Erythroblast (primary cell): ENCODE results near the gene FLT1.

ENCODE experiments used
- DNase-seq, 2 experiments: peaks; one replicate each; lab custom pipeline; 2025; lab: John Stamatoyannopoulos, UW
- GATA1 ChIP-seq: IDR thresholded peaks from 2 replicates; pipeline ENCODE4 v1.6.1; 2011; ENCODE audit warnings: low read depth, mild to moderate bottlenecking, control low read depth, low read length, moderate library complexity
- POLR2A ChIP-seq: IDR thresholded peaks from 2 replicates; pipeline ENCODE4 v1.6.1; 2011; ENCODE audit warnings: mild to moderate bottlenecking, low read length

The FLT1 gene

GRCh38 chr13:28532388-28533124 is 37.6 kb upstream of the FLT1 start:
- TF ChIP-seq POLR2A (no peak), GATA1 (no peak)
- DNase-seq: peak; percentile 57 to 87

DNA sequence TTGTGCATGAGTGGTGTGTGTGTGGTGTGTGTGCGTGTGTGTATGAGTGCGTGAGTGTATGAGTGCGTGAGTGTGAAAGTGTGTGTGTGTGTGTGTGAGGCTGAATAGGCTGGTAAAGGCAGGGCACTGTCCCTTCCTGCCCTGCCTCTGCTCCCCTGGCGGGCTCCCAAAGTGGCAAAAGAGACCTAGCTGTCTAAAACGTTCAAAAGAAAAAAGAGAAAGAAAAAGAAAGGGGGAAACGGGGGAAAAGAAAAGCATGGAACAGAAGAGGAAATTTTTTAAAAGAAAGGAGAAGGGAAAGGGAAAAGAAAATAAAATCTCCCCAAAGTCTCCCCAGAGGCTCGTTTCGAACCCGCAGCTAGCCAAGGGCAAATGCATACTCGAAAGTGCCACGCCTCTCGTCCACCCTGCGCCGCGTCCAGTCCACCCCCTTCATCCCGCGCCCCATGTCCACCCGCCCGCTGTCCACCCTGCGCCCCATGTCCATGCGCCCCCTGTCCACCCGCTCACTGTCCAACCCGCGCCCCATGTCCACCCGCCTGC is 37.0 kb upstream of the FLT1 start:
- DNase-seq: peak; percentile 7 to 22
- TF ChIP-seq POLR2A (no peak), GATA1 (no peak)

DNA sequence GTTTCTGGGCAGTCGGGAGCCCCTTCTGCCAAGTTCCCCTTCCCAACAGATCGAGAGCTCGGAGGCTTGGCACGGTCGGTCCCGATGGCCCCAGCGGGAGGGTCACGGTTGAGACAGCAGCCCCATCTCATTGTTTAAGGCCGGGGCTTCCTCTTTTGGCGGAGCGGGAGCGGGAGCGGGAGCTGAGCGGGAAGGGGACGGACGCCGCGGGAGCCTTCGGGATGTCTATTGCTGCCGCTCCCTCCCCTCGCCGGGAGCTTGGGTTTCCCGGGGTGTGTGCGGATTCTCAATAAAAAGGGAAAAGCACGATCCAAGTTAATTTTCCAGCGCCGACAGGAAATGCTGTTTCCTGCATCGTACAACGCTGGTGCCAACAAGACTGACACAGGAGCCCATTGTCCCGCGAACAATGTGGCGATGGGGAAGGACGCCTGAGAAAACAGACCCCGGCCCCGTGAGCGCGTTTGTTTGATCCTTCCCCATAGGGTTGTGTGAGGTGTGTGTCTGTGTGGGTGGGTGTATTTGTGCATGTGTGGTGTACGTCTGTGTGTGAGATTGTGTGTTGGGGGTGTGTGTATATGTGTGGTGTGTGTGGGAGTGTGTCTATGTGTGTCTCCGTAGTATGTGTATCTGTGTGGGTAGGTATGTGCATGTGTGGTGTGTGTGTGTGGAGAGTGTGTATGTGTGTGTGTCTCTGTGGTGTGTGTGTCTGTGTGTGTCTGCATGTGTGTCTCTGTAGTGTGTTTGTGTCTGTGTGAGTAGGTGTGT is 36.3 kb upstream of the FLT1 start:
- DNase-seq: no peak

DNA sequence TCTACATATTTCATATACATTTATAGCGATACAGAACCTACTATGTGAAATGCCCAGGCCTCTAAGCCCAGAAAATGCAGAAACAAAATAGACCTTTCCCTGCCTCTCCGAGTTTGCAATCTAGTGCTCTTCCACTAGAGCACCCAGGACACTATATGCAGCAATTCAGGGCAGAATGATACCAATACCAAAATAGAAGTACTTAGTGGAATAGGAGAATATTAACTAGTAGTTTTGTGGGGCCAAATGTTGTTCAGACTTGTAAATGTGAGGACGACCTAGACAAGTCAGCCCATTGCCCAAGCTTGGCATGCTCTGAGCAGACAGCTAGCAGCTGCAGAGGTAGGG is 35.8 kb upstream of the FLT1 start:
- no peak for DNase-seq

More for the DNA sequence above, 36.3 kb upstream of the FLT1 start:
- TF ChIP-seq POLR2A (no peak), GATA1 (no peak)

GRCh38 chr13:28529836-28530235 is 34.9 kb upstream of the FLT1 start:
- DNase-seq: no peak
- no peak for TF ChIP-seq GATA1
- TF ChIP-seq POLR2A: no peak

More for the DNA sequence above, 35.8 kb upstream of the FLT1 start:
- TF ChIP-seq POLR2A (no peak), GATA1 (no peak)

DNA sequence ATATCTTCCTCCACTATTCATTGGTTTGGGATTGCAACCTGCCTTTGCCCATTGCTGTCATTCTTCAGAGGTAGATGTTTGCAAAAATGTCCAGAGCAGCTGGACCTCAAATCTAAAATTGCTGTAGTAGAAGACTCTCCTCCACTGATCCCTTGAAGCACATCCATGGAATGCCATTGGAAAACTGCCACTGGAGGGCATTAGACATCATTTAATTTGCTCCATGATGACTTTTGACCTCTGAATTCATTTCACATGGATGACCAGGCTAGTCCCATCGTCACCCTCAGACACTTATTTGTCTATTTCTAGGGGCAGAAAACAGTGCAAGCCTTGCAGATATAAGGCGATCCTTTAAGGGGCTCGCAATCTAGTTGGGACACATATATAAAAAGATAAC is 33.9 kb upstream of the FLT1 start:
- no peak for TF ChIP-seq POLR2A
- TF ChIP-seq GATA1: no peak
- no peak for DNase-seq

DNA sequence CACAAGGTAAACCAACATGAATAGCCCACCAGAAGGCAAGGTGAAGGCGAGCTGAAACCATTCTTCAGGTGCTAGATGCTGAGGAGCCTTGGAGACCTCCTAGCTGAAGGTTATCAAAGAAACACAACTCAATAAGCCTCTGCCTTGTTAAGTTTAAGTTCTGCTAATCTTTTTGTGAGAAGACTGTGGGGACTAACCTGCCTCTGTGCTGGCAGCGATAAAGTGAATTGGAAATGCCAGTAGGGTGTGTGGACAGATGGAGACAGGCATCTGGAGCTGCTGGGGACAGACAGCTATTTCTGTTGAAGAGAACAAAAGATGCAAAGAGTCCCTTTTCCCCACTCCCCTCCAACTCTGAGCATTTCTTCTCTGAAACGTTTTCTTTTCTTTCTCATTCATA is 33.5 kb upstream of the FLT1 start:
- no peak for TF ChIP-seq GATA1
- TF ChIP-seq POLR2A: no peak
- DNase-seq: no peak

GRCh38 chr13:28527629-28528028 is 32.7 kb upstream of the FLT1 start:
- DNase-seq: no peak
- TF ChIP-seq POLR2A (no peak), GATA1 (no peak)

DNA sequence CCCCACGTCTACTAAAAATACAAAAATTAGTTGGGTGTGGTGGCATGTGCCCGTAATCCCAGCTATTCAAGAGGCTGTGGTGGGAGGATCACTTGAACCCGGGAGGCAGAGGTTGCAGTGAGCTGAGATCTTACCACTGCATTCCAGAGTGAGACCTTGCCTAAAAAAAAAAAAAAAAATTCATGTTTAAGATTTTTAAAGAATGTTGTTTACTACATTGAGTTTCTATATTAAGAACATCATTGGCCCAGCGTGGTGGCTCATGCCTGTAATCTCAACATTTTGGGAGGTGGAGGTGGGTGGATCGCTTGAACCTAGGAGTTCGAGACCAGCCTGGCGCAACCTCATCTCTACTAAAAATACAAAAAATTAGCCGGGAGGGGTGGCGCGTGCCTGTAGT is 31.9 kb upstream of the FLT1 start:
- no peak for DNase-seq
- TF ChIP-seq GATA1 (no peak), POLR2A (no peak)

- no peak for DNase-seq
- TF ChIP-seq GATA1 (no peak), POLR2A (no peak)
Measured at GRCh38 chr13:28522871-28523270, 27.9 kb upstream of the FLT1 start.

DNA sequence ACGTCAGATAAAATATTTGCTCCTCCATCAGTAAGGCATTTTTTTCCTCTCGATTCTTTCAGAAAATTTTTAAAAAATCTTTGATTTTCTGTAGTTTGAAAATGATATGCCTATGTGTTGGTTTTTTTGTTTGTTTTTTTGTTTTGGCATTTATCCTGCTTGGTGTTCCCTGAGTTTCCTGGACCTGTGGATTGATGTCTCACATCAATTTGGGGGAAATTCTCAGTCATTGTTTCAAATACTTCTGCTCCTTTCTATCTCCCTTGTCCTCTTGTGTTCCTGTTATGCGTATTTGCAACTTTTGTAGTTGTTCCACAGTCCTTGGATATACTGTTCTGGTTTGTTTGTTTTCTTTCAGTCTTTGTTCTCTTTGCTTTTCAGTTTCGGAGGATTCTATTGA is 18.8 kb upstream of the FLT1 start:
- no peak for TF ChIP-seq POLR2A

DNA sequence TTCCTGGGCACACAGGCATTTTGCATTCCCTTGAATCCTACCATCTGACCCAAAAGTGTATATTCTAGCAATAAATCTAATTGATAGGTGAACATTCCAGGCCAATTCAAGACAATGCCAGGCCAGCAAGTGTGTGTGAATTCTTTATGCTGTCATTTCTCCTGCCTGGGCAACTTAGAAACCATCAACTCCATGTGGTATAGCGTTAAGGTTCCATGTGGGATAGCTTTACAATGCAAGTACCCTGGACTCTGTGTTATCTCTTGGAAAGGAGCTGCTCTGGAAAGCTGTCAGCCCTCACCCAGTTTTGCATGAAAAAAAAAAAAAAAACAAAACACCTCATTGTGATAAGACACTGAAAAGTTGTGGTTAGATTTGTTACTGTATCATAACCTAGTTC is 15.6 kb upstream of the FLT1 start:
- no peak for DNase-seq
- TF ChIP-seq GATA1: no peak
- no peak for TF ChIP-seq POLR2A

More for the DNA sequence above, 18.8 kb upstream of the FLT1 start:
- no peak for DNase-seq

DNA sequence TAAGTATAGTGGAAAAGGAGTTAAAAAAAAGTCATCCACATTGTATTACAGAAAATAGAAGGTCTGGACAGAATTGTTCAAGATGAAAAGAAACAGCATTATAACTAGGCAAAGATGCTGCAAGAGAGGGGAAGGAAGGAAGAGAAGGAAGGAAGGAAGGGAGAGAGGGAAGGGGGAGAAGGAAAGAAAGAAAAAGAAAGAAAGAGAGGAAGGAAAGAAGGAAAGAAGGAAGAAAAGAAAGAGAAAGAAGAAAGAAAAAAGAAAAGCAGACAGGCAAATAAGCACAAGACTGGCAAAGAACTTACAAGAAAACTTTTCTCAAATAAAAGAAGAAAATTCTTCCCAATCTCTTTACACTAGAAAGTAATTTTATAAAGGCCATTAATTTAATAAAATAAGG is 15.1 kb upstream of the FLT1 start:
- no peak for TF ChIP-seq POLR2A
- TF ChIP-seq GATA1: no peak
- DNase-seq: no peak

GRCh38 chr13:28505543-28506135 is 10.7 kb upstream of the FLT1 start:
- TF ChIP-seq GATA1: no peak
- TF ChIP-seq POLR2A: no peak
- no peak for DNase-seq
